ENCODE measurements around the gene BZW2.
A peak's percentile ranks its signal among the peaks of the same experiment; 100 is the strongest.

Gene BZW2

GRCh38 chr7:16660702-16661464 lies 14.9 kb downstream of the BZW2 start:
- no peak overlapping the region for H3K9ac ChIP-seq
- H4K20me1 ChIP-seq = peaks cover 4 to 100% (median 90%) of the 10 kb centered on the region in 11 experiments; a peak in 20 of 22 replicates
- H3K27me3 ChIP-seq = no peaks in the 10 kb centered on the region
- H3K4me2 ChIP-seq = peak overlapping the region; percentile 14 to 76 (median 51); a peak in 21 of 22 replicates
- peaks cover 0 to 5% (median 0%) of the 10 kb centered on the region in 11 experiments; a peak in 3 of 22 replicates for H3K9me3 ChIP-seq (replicated peaks in 1 of 11)
- H3K4me1 ChIP-seq = peaks cover 28 to 48% (median 38%) of the 10 kb centered on the region in 10 experiments
- H3K27ac ChIP-seq = peak overlapping the region in 4 of 11 experiments; percentile 15 to 51 (median 32); a peak in 7 of 22 replicates
- TF ChIP-seq Cebpa-rat (IDR thresholded peaks at IDR 0.05) = no peak
- no peak overlapping the region for H3K4me3 ChIP-seq
- H3K36me3 ChIP-seq = peaks cover 8 to 45% (median 40%) of the 10 kb centered on the region in 11 experiments; a peak in 21 of 22 replicates

GRCh38 chr7:16661924-16662323 lies 15.9 kb downstream of the BZW2 start:
- Histone ChIP-seq H3K4me2 (peak overlapping the region in 9 of 11 experiments; percentile 14 to 76 (median 36); a peak in 15 of 22 replicates), H3K4me1 (peaks cover 28 to 43% (median 38%) of the 10 kb centered on the region in 10 experiments), H3K9ac (no peak overlapping the region), H3K9me3 (replicated peaks in 1 of 11) (peaks cover 0 to 5% (median 0%) of the 10 kb centered on the region in 11 experiments; a peak in 3 of 22 replicates), H3K4me3 (no peak overlapping the region), H3K27me3 (no peaks in the 10 kb centered on the region), H4K20me1 (peaks cover 4 to 100% (median 83%) of the 10 kb centered on the region in 11 experiments; a peak in 20 of 22 replicates), H3K36me3 (peaks cover 19 to 46% (median 41%) of the 10 kb centered on the region in 11 experiments), H3K27ac (peak overlapping the region in 4 of 11 experiments; percentile 13 to 36 (median 20); a peak in 4 of 22 replicates)
- TF ChIP-seq Cebpa-rat (IDR thresholded peaks at IDR 0.05) = no peak

GRCh38 chr7:16667355-16667754 lies 21.4 kb downstream of the BZW2 start:
- Histone ChIP-seq H3K27ac (no peak overlapping the region), H3K9ac (no peak overlapping the region), H3K36me3 (peaks cover 57 to 93% (median 87%) of the 10 kb centered on the region in 11 experiments), H3K4me3 (no peak overlapping the region), H3K9me3 (replicated peaks in 1 of 11) (peaks cover 0 to 23% (median 7%) of the 10 kb centered on the region in 11 experiments; a peak in 10 of 22 replicates), H3K4me2 (0 out of 22 replicates have a peak overlapping the region, but pooled peaks of 1 of the 11 experiments have one; percentile 10), H3K27me3 (no peaks in the 10 kb centered on the region), H3K4me1 (peaks cover 2 to 38% (median 4%) of the 10 kb centered on the region in 10 experiments; a peak in 18 of 20 replicates), H4K20me1 (peaks cover 0 to 100% (median 80%) of the 10 kb centered on the region in 11 experiments; a peak in 19 of 22 replicates)
- TF ChIP-seq Cebpa-rat (IDR thresholded peaks at IDR 0.05) = no peak

GRCh38 chr7:16668049-16668858 lies 22.3 kb downstream of the BZW2 start:
- peak overlapping the region in 2 of 11 experiments; percentile 0 to 10; a peak in 2 of 22 replicates for H3K4me2 ChIP-seq
- H3K9ac ChIP-seq = no peak overlapping the region

GRCh38 chr7:16668978-16669377 lies 23.0 kb downstream of the BZW2 start:
- H3K4me3 ChIP-seq = no peak overlapping the region
- no peaks in the 10 kb centered on the region for H3K27me3 ChIP-seq
- H3K36me3 ChIP-seq = peaks cover 62 to 100% (median 100%) of the 10 kb centered on the region in 11 experiments
- no peak overlapping the region for H3K9ac ChIP-seq
- peaks cover 0 to 34% (median 0%) of the 10 kb centered on the region in 10 experiments; a peak in 8 of 20 replicates for H3K4me1 ChIP-seq
- no peak for TF ChIP-seq Cebpa-rat (IDR thresholded peaks at IDR 0.05)
- H3K4me2 ChIP-seq = no peak overlapping the region
- H3K9me3 ChIP-seq (replicated peaks in 1 of 11) = peaks cover 0 to 23% (median 7%) of the 10 kb centered on the region in 11 experiments; a peak in 10 of 22 replicates
- peaks cover 0 to 100% (median 70%) of the 10 kb centered on the region in 11 experiments; a peak in 18 of 22 replicates for H4K20me1 ChIP-seq
- no peak overlapping the region for H3K27ac ChIP-seq

More at GRCh38 chr7:16668049-16668858, 22.3 kb downstream of the BZW2 start:
- Histone ChIP-seq H3K27ac (peak overlapping the region in 4 of 11 experiments; percentile 2 to 25 (median 8); a peak in 3 of 22 replicates), H3K36me3 (peaks cover 57 to 97% (median 94%) of the 10 kb centered on the region in 11 experiments), H3K9me3 (replicated peaks in 1 of 11) (peaks cover 0 to 23% (median 7%) of the 10 kb centered on the region in 11 experiments; a peak in 10 of 22 replicates), H3K4me1 (peaks cover 0 to 34% (median 0%) of the 10 kb centered on the region in 10 experiments; a peak in 8 of 20 replicates), H3K27me3 (no peaks in the 10 kb centered on the region), H4K20me1 (peaks cover 0 to 100% (median 71%) of the 10 kb centered on the region in 11 experiments; a peak in 18 of 22 replicates), H3K4me3 (no peak overlapping the region)
- TF ChIP-seq Cebpa-rat (IDR thresholded peaks at IDR 0.05) = peak in 4 of 11 experiments; percentile 17 to 51 (median 45); a peak in 3 of 22 replicates

- Histone ChIP-seq H3K9me3 (replicated peaks in 1 of 11) (peaks cover 0 to 18% (median 7%) of the 10 kb centered on the region in 11 experiments; a peak in 9 of 22 replicates), H3K4me2 (no peak overlapping the region), H3K27ac (no peak overlapping the region), H4K20me1 (peaks cover 0 to 100% (median 70%) of the 10 kb centered on the region in 11 experiments; a peak in 16 of 22 replicates), H3K4me3 (no peak overlapping the region), H3K9ac (no peak overlapping the region), H3K27me3 (no peaks in the 10 kb centered on the region), H3K4me1 (peaks cover 0 to 34% (median 0%) of the 10 kb centered on the region in 10 experiments; a peak in 8 of 20 replicates), H3K36me3 (peaks cover 68 to 100% (median 100%) of the 10 kb centered on the region in 11 experiments)
- no peak for TF ChIP-seq Cebpa-rat (IDR thresholded peaks at IDR 0.05)
These were observed 23.6 kb downstream of the BZW2 start for GRCh38 chr7:16669581-16669980.

- TF ChIP-seq Cebpa-rat (IDR thresholded peaks at IDR 0.05) = no peak
- H3K36me3 ChIP-seq = peaks cover 72 to 100% (median 100%) of the 10 kb centered on the region in 11 experiments
- H3K27ac ChIP-seq = no peak overlapping the region
These were observed 24.0 kb downstream of the BZW2 start for GRCh38 chr7:16670021-16670420.

More at GRCh38 chr7:16670021-16670420, 24.0 kb downstream of the BZW2 start:
- Histone ChIP-seq H3K4me2 (no peak overlapping the region), H3K9ac (no peak overlapping the region), H3K4me1 (peaks cover 0 to 34% (median 0%) of the 10 kb centered on the region in 10 experiments; a peak in 8 of 20 replicates), H3K4me3 (no peak overlapping the region), H4K20me1 (peaks cover 0 to 99% (median 67%) of the 10 kb centered on the region in 11 experiments; a peak in 15 of 22 replicates), H3K9me3 (replicated peaks in 1 of 11) (peaks cover 0 to 18% (median 7%) of the 10 kb centered on the region in 11 experiments; a peak in 9 of 22 replicates), H3K27me3 (no peaks in the 10 kb centered on the region)
